Esophagus squamous epithelium (tissue), 5 donors: ENCODE measurements around the gene PLXDC2. TPM values are rescaled to one million over a fixed set of nuclear protein-coding genes. Genes with fewer than 3 reads are reported as not detected.
A peak's percentile ranks its signal among the peaks of the same experiment; 100 is the strongest.

Experiments used
- DNase-seq: peaks from one replicate; lab custom pipeline; 2025; lab: John Stamatoyannopoulos, UW
- H3K27ac ChIP-seq, 4 donors: fragments of 200-600 bp; sonication (generic); one replicate each; pipeline ENCODE4 v1.5.1; 2016 to 2019; ENCODE audit warnings: mild to moderate bottlenecking in 1 of 4
- H3K27me3 ChIP-seq, 4 donors: fragments of 200-600 bp; sonication (generic); 1 replicate in 3 of 4; 2 replicates in 1 of 4; pipeline versions ENCODE4 v1.5.1 to v1.6.0; 2017 to 2021; ENCODE audit warnings: antibody characterized with exemption in 1 of 4
- H3K36me3 ChIP-seq, 3 donors: fragments of 200-600 bp; sonication (generic); one replicate each; pipeline ENCODE4 v1.5.1; 2016 to 2019
- H3K4me1 ChIP-seq, 3 donors: fragments of 200-600 bp; sonication (generic); one replicate each; pipeline ENCODE4 v1.5.1; 2017 to 2019
- H3K4me3 ChIP-seq, 4 donors: fragments of 200-600 bp; sonication (generic); 1 replicate in 3 of 4; 2 replicates in 1 of 4; pipeline ENCODE4 v1.5.1; 2016 to 2019; ENCODE audit warnings: mild to moderate bottlenecking in 2 of 4, moderate library complexity in 1 of 4
- H3K9me3 ChIP-seq, 3 donors: fragments of 200-600 bp; sonication (generic); one replicate each; pipeline ENCODE4 v1.5.1; 2016 to 2019
- POLR2A ChIP-seq, 4 donors: fragments of 450-650 bp; IDR thresholded peaks; one replicate each; pipeline ENCODE4 v1.6.1; 2017; ENCODE audit warnings: antibody characterized with exemption in 4 of 4, mild to moderate bottlenecking in 4 of 4, moderate library complexity in 3 of 4
- WGBS, 2 donors: methylation state at CpG; one replicate each; pipeline ENCODE4 v1.1.5; 2018; 5-methylcytosine and 5-hydroxymethylcytosine counted together
- intact Hi-C: fragments of 100-400 bp; cut with DNase I; formaldehyde crosslinking; loops from one replicate; pipeline ENCODE4 v1.15.0; 2022
- total RNA-seq, 4 donors: library from RNA; depleted of rRNA; stranded (reverse); fragments of >200 nt; gene quantifications; one replicate each; pipeline ENCODE4 v1.1.0, GENCODE V29; 2016
- TF ChIP-seq, protein P1 (sequence below), 6 experiments: fragments of 450-650 bp in 4 of 6; fragments of 200-600 bp in 2 of 6; sonication (generic) in 2 of 6; IDR thresholded peaks; one replicate each; pipeline ENCODE4 v1.5.1; 2016 to 2019; ENCODE audit warnings: antibody characterized with exemption in 6 of 6, mild to moderate bottlenecking in 4 of 6, moderate library complexity in 4 of 6
- donor health status: DM: yes; HTN: yes; CAD: no.

The PLXDC2 gene
- total RNA-seq, 4 donors from 2014 or later = 22.4 to 50.4 (median 36.9) TPM

DNA sequence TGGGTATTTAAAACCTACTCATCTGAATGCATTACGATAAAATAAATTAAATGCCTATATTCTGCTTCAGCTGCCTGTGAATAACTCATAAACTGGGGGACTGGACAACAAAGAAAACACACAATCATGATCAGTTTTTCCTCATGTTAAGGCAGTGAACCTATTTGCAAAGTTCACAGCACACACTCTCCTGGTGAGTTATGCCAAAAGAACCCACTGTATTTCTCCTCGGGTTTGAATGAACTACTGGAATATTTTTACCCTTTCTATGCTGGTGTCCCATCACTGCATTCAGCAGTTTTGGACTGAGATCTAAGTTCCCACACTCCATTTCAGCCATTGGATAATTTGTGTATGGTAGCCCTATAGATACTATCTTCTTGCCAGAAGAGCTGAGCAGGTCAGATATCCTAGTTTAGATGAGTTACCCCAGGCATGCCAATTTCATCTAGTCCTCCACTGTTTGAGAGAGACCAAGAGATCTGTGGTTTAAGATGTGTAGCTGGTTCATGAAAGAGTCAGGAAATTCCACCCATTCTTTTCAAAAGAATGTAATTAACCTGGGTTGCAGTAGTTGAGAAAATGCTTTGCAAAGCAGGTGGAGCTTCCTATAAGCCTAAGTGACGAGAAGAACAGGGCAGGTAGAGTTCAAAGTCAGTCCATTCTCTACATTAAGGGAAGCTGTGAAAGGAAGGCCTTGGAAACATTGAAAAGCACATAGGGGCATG, 101.7 kb downstream of the PLXDC2 start:
- no peak for DNase-seq
- 43 to 58% methylated on average over 3 of the region's 3 CpGs for WGBS, 2 donors
- TF ChIP-seq, protein P1, sequence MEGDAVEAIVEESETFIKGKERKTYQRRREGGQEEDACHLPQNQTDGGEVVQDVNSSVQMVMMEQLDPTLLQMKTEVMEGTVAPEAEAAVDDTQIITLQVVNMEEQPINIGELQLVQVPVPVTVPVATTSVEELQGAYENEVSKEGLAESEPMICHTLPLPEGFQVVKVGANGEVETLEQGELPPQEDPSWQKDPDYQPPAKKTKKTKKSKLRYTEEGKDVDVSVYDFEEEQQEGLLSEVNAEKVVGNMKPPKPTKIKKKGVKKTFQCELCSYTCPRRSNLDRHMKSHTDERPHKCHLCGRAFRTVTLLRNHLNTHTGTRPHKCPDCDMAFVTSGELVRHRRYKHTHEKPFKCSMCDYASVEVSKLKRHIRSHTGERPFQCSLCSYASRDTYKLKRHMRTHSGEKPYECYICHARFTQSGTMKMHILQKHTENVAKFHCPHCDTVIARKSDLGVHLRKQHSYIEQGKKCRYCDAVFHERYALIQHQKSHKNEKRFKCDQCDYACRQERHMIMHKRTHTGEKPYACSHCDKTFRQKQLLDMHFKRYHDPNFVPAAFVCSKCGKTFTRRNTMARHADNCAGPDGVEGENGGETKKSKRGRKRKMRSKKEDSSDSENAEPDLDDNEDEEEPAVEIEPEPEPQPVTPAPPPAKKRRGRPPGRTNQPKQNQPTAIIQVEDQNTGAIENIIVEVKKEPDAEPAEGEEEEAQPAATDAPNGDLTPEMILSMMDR (IDR thresholded peaks at IDR 0.05) = no peak
- TF ChIP-seq POLR2A (IDR thresholded peaks at IDR 0.05) = no peak

DNA sequence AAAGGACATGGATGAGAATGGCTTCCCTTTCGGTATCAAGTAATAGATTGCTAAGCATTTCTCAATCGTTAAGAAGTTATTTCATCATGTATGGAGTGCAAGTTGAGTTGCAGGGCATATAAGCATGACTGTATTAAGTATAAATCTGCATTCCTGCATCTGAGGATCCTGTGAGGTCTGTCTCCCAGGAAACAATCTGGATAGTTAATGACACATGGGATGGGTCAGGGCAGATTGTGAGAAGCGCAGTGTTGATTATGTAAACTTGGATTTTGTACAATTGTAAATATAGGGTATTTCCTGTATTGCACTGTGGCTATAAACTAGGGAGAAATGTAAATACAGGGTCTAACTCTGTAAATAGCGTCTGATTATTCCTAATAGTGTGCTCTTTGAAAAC, 102.6 kb downstream of the PLXDC2 start:
- H3K27me3 ChIP-seq = no peaks in the 10 kb centered on the region
- TF ChIP-seq, protein P1 (IDR thresholded peaks at IDR 0.05) = no peak
- TF ChIP-seq POLR2A (IDR thresholded peaks at IDR 0.05) = no peak
- 22 to 37% methylated on average over 4 of the region's 4 CpGs for WGBS, 2 donors
- H3K36me3 ChIP-seq = no peaks in the 10 kb centered on the region
- no peak for DNase-seq
- no peak overlapping the region for H3K4me3 ChIP-seq
- no peaks in the 10 kb centered on the region for H3K9me3 ChIP-seq
- intact Hi-C loops = no loop called here
- H3K27ac ChIP-seq = peak overlapping the region in 2 of 4 donors; percentile 4 to 16
- peaks cover 13 to 65% (median 38%) of the 10 kb centered on the region in 3 donors for H3K4me1 ChIP-seq

More for the DNA sequence above, 101.7 kb downstream of the PLXDC2 start:
- Histone ChIP-seq H3K36me3 (no peaks in the 10 kb centered on the region), H3K27me3 (no peaks in the 10 kb centered on the region), H3K9me3 (no peaks in the 10 kb centered on the region), H3K4me1 (peaks cover 13 to 56% (median 36%) of the 10 kb centered on the region in 3 donors), H3K4me3 (no peak overlapping the region), H3K27ac (peak overlapping the region in 1 of 4 donors; percentile 0)
- intact Hi-C loops = no loop called here

DNA sequence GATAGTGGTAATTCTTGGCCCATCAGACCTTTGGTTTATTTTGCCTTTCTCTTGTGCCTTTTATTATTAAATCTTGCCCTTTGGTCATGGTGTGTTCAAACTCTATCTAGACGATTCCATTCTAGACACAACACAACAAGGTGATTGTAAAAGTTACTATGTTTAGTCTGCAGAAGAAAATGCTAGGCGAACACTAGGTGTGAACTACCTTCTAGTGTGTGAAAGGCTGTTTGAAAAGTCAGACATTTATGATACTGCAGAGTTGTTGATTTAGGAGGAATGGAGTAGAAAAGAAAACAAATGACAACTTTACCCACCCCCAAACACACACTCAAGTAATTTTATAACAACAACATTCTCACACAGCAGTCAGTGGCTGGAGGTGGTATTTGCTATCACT, 103.4 kb downstream of the PLXDC2 start:
- H3K27ac ChIP-seq = peak overlapping the region in 1 of 4 donors; percentile 80
- intact Hi-C loops = loop anchor here (10.0 kb wide), 1 partner anchor 85 kb away; no protein-coding TSS in a partner anchor
- H3K4me3 ChIP-seq = no peak overlapping the region
- no peaks in the 10 kb centered on the region for H3K9me3 ChIP-seq
- 58 to 63% methylated on average over 2 of the region's 2 CpGs for WGBS, 2 donors
- peaks cover 13 to 69% (median 38%) of the 10 kb centered on the region in 3 donors for H3K4me1 ChIP-seq
- H3K36me3 ChIP-seq = no peaks in the 10 kb centered on the region
- DNase-seq = no peak
- TF ChIP-seq, protein P1 (IDR thresholded peaks at IDR 0.05) = no peak
- TF ChIP-seq POLR2A (IDR thresholded peaks at IDR 0.05) = no peak
- H3K27me3 ChIP-seq = no peaks in the 10 kb centered on the region

DNA sequence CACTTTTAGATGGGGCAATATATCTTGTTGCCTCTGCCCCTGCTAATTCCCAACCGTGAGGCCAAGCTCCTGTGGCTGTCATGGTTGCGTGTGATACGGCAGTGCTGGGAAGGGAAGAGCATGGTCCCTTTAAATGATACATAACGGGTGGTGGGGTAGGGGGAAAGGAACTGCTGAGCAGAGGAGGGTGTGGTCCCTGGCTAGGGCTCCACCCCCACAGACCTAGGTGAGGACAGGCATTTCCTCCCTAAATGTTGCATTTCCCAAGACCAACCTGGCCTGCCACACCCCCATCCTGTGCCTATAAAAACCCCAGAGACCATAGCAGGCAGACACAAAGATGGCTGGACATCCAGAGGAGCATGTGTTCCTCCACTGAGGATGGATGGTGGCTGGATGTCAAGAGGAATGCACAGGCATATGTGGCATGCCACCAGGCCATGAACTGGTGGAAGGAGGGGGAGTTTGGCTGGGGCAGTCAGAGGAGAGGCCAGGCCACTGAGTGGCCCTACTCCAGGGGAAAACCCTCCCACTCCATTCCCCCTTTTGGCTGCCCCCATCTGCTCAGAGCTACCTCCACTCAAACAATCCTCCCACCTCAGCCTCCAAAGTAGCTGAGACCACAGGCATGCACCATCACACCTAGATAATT, 104.0 kb downstream of the PLXDC2 start:
- Histone ChIP-seq H3K9me3 (no peaks in the 10 kb centered on the region), H3K27ac (peak overlapping the region; percentile 6 to 80 (median 19)), H3K36me3 (no peaks in the 10 kb centered on the region), H3K4me3 (no peak overlapping the region), H3K4me1 (peaks cover 13 to 69% (median 38%) of the 10 kb centered on the region in 3 donors), H3K27me3 (no peaks in the 10 kb centered on the region)
- DNase-seq = no peak
- 71 to 95% methylated on average over 1 to 4 of the region's 4 CpGs for WGBS, 2 donors
- no peak for TF ChIP-seq POLR2A (IDR thresholded peaks at IDR 0.05)
- TF ChIP-seq, protein P1 (IDR thresholded peaks at IDR 0.05) = no peak
- intact Hi-C loops = loop anchor here (10.0 kb wide), 1 partner anchor 85 kb away; no protein-coding TSS in a partner anchor
